Liver (tissue), 9 donors: Measurements from ENCODE around the gene IL9. TPM values are rescaled to one million over a fixed set of nuclear protein-coding genes. Genes with fewer than 3 reads are reported as not detected.

ENCODE experiments used
- DNase-seq: peaks from one replicate; pipeline ENCODE4 v3.0.0-alpha.2; 2017; ENCODE audit warnings: low spot score
- H3K27ac ChIP-seq, 2 donors: one replicate each; pipeline ENCODE4 v1.7.0; 2013; ENCODE audit warnings: inconsistent platforms in 2 of 2, low read length in 2 of 2, control low read depth in 1 of 2, low read depth in 1 of 2, mild to moderate bottlenecking in 1 of 2
- H3K27me3 ChIP-seq, 4 donors: one replicate each; pipeline versions ENCODE4 v1.6.1 to v1.7.0; 2013; ENCODE audit warnings: low read length in 3 of 4, inconsistent platforms in 1 of 4, mild to moderate bottlenecking in 1 of 4, moderate library complexity in 1 of 4; ENCODE audit not compliant: control insufficient read depth in 4 of 4, insufficient read depth in 4 of 4
- H3K36me3 ChIP-seq, 4 donors: one replicate each; pipeline versions ENCODE4 v1.6.1 to v1.7.0; 2013; ENCODE audit warnings: low read length in 3 of 4, mild to moderate bottlenecking in 3 of 4, low read depth in 1 of 4, moderate library complexity in 1 of 4; ENCODE audit not compliant: control insufficient read depth in 4 of 4, insufficient read depth in 3 of 4
- H3K4me1 ChIP-seq, 4 donors: one replicate each; pipeline versions ENCODE4 v1.6.1 to v1.7.0; 2013; ENCODE audit warnings: low read length in 3 of 4, mild to moderate bottlenecking in 3 of 4, moderate library complexity in 1 of 4; ENCODE audit not compliant: control insufficient read depth in 4 of 4, insufficient read depth in 4 of 4
- H3K4me3 ChIP-seq, 3 donors: one replicate each; pipeline versions ENCODE4 v1.6.1 to v1.7.0; 2013; ENCODE audit warnings: low read length in 3 of 3, control low read depth in 1 of 3, low read depth in 1 of 3, mild to moderate bottlenecking in 1 of 3
- H3K9ac ChIP-seq, 2 donors: one replicate each; pipeline ENCODE4 v1.7.0; 2013; ENCODE audit warnings: low read length in 2 of 2, mild to moderate bottlenecking in 2 of 2, moderate library complexity in 2 of 2, control low read depth in 1 of 2, low read depth in 1 of 2
- H3K9me3 ChIP-seq, 4 donors: one replicate each; pipeline versions ENCODE4 v1.6.1 to v1.7.0; 2013; ENCODE audit warnings: low read length in 3 of 4; ENCODE audit not compliant: control insufficient read depth in 4 of 4
- ATF3 ChIP-seq: IDR thresholded peaks from 2 replicates; pipeline ENCODE4 v1.6.1; 2016; ENCODE audit warnings: antibody characterized with exemption
- CTCF ChIP-seq: fragments of 150-350 bp; IDR thresholded peaks from 2 replicates; pipeline ENCODE4 v1.5.1; 2017; ENCODE audit warnings: improper control_type of control experiment, low read depth, low read length; ENCODE audit not compliant: missing input control
- EGR1 ChIP-seq, 2 donors: IDR thresholded peaks; 2 replicates each; pipeline ENCODE4 v1.6.1; 2016 to 2018; ENCODE audit warnings: antibody characterized with exemption in 2 of 2, low read depth in 2 of 2
- FOXA1 ChIP-seq: IDR thresholded peaks from 2 replicates; pipeline ENCODE4 v1.6.1; 2016; ENCODE audit warnings: antibody characterized with exemption
- FOXA2 ChIP-seq: IDR thresholded peaks from 2 replicates; pipeline ENCODE4 v1.6.1; 2016; ENCODE audit warnings: antibody characterized with exemption
- GABPA ChIP-seq, 2 donors: IDR thresholded peaks in 1 of 2; conservative IDR thresholded peaks in 1 of 2; 2 replicates each; pipeline ENCODE4 v1.6.1; 2016; ENCODE audit warnings: antibody characterized with exemption in 2 of 2, mild to moderate bottlenecking in 1 of 2, moderate library complexity in 1 of 2
- HNF4A ChIP-seq, 2 donors: conservative IDR thresholded peaks; 2 replicates each; pipeline ENCODE4 v1.6.1; 2016; ENCODE audit warnings: antibody characterized with exemption in 2 of 2, mild to moderate bottlenecking in 2 of 2
- HNF4G ChIP-seq: IDR thresholded peaks from 2 replicates; pipeline ENCODE4 v1.6.1; 2016; ENCODE audit warnings: antibody characterized with exemption
- JUND ChIP-seq, 2 donors: IDR thresholded peaks; 2 replicates each; pipeline ENCODE4 v1.6.1; 2016; ENCODE audit warnings: antibody characterized with exemption in 2 of 2
- MAX ChIP-seq: IDR thresholded peaks from 2 replicates; pipeline ENCODE4 v1.6.1; 2016; ENCODE audit warnings: antibody characterized with exemption
- NR2F2 ChIP-seq: IDR thresholded peaks from 2 replicates; pipeline ENCODE4 v1.6.1; 2016; ENCODE audit warnings: antibody characterized with exemption
- RAD21 ChIP-seq, 2 donors: IDR thresholded peaks; 2 replicates each; pipeline ENCODE4 v1.6.1; 2016; ENCODE audit warnings: antibody characterized with exemption in 2 of 2, mild to moderate bottlenecking in 2 of 2
- REST ChIP-seq: IDR thresholded peaks from 2 replicates; pipeline ENCODE4 v1.6.1; 2016; ENCODE audit warnings: antibody characterized with exemption, mild to moderate bottlenecking
- RXRA ChIP-seq, 2 donors: IDR thresholded peaks; 2 replicates each; pipeline ENCODE4 v1.6.1; 2017 to 2018; ENCODE audit warnings: antibody characterized with exemption in 2 of 2, mild to moderate bottlenecking in 1 of 2
- SP1 ChIP-seq: IDR thresholded peaks from 2 replicates; pipeline ENCODE4 v1.6.1; 2018; ENCODE audit warnings: antibody characterized with exemption, mild to moderate bottlenecking
- TAF1 ChIP-seq: conservative IDR thresholded peaks from 2 replicates; pipeline ENCODE4 v1.6.1; 2016; ENCODE audit warnings: antibody characterized with exemption, mild to moderate bottlenecking
- YY1 ChIP-seq: IDR thresholded peaks from 2 replicates; pipeline ENCODE4 v1.6.1; 2016; ENCODE audit warnings: antibody characterized with exemption, mild to moderate bottlenecking
- ZBTB33 ChIP-seq: IDR thresholded peaks from 2 replicates; pipeline ENCODE4 v1.6.1; 2016; ENCODE audit warnings: antibody characterized with exemption
- WGBS: extraction: QIAGEN DNeasy Blood & Tissue Kit; methylation state at CpG from one replicate; pipeline ENCODE4 v1.1.7; 2013; 5-methylcytosine and 5-hydroxymethylcytosine counted together
- polyA plus RNA-seq, 2 donors: library from polyadenylated mRNA; stranded (reverse) in 1 of 2; unstranded in 1 of 2; fragments of 200-250 nt in 1 of 2; fragments of >200 nt in 1 of 2; fragmentation: Nextera tagmentation in 1 of 2; extraction: Ambion mirVana in 1 of 2; gene quantifications; one replicate each; pipeline versions ENCODE4 v1.2.1 to v1.2.3, GENCODE V29; 2013 to 2015
- total RNA-seq, 2 donors: library from RNA; depleted of rRNA; stranded (reverse); fragments of >200 nt; gene quantifications; one replicate each; pipeline ENCODE4 v1.2.3, GENCODE V29; 2014
- donor health status: healthy.
- donor health status: healthy.
- donor health status: healthy.
- donor health status: healthy.
- donor health status: healthy.

Gene IL9
- total and polyA plus RNA-seq, 4 donors: not detected

- TF ChIP-seq MAX (no peak), ZBTB33 (no peak), REST (no peak), GABPA (IDR thresholded peaks at IDR 0.05 in 1 of 2, conservative IDR thresholded peaks at IDR 0.05 in 1 of 2) (no peak), SP1 (no peak), RAD21 (IDR thresholded peaks at IDR 0.05) (no peak), CTCF (no peak), RXRA (IDR thresholded peaks at IDR 0.05) (no peak), NR2F2 (no peak), FOXA2 (no peak), YY1 (no peak), FOXA1 (no peak), TAF1 (no peak), HNF4G (no peak), HNF4A (conservative IDR thresholded peaks at IDR 0.05) (no peak), JUND (IDR thresholded peaks at IDR 0.05) (no peak), EGR1 (IDR thresholded peaks at IDR 0.05; ENCODE audit: low read depth in 2 of 2) (no peak), ATF3 (no peak)
Observed at GRCh38 chr5:135905144-135905543, 9.5 kb upstream of the IL9 start.

More at GRCh38 chr5:135905144-135905543, 9.5 kb upstream of the IL9 start:
- 66% methylated on average over 1 of the region's 1 CpG for WGBS
- H3K9me3 ChIP-seq: no peaks in the 10 kb centered on the region
- no peak overlapping the region for H3K4me3 ChIP-seq
- H3K9ac ChIP-seq: no peak overlapping the region
- H3K27ac ChIP-seq: no peak overlapping the region
- H3K36me3 ChIP-seq: no peaks in the 10 kb centered on the region
- H3K27me3 ChIP-seq: peaks cover 0 to 14% (median 2%) of the 10 kb centered on the region in 4 donors
- DNase-seq: no peak
- H3K4me1 ChIP-seq: no peaks in the 10 kb centered on the region
